Neuronal stem cell (in vitro differentiated cells): ENCODE measurements around the gene ST6GALNAC6.

Experiments used
- DNase-seq: peaks from one replicate; pipeline ENCODE4 v3.0.0-alpha.2; 2013; ENCODE audit warnings: low spot score
- H2AFZ ChIP-seq: one replicate; pipeline ENCODE4 v1.6.1; 2013; ENCODE audit warnings: mild to moderate bottlenecking, low read length, inconsistent platforms
- H2AK5ac ChIP-seq: 2 replicates; pipeline ENCODE4 v1.6.1; 2013; ENCODE audit warnings: low read depth, mild to moderate bottlenecking, inconsistent platforms, low read length, moderate library complexity, mixed read lengths
- H2BK120ac ChIP-seq: 2 replicates; pipeline ENCODE4 v1.6.1; 2013; ENCODE audit warnings: low read depth, mild to moderate bottlenecking, inconsistent platforms, low read length, moderate library complexity, mixed read lengths
- H2BK12ac ChIP-seq: one replicate; pipeline ENCODE4 v1.6.1; 2013; ENCODE audit warnings: low read length, inconsistent platforms
- H2BK15ac ChIP-seq: 2 replicates; pipeline ENCODE4 v1.6.1; 2013; ENCODE audit warnings: mild to moderate bottlenecking, low read length, inconsistent platforms, mixed read lengths
- H2BK5ac ChIP-seq: one replicate; pipeline ENCODE4 v1.6.1; 2013; ENCODE audit warnings: inconsistent platforms, mild to moderate bottlenecking, low read length, moderate library complexity
- H3K14ac ChIP-seq: one replicate; pipeline ENCODE4 v1.6.1; 2013; ENCODE audit warnings: low read length, inconsistent platforms
- H3K18ac ChIP-seq: 2 replicates; pipeline ENCODE4 v1.6.1; 2013; ENCODE audit warnings: low read length, inconsistent platforms
- H3K23ac ChIP-seq: 2 replicates; pipeline ENCODE4 v1.6.1; 2013; ENCODE audit warnings: low read depth, mild to moderate bottlenecking, mixed read lengths, low read length, inconsistent platforms; ENCODE audit not compliant: poor library complexity
- H3K27ac ChIP-seq: replicated peaks from 3 replicates; pipeline ENCODE4 v1.5.1; 2013; ENCODE audit warnings: low read length, inconsistent platforms
- H3K27me3 ChIP-seq, 3 experiments: 2 replicates each; pipeline ENCODE4 v1.6.1; 2013; ENCODE audit warnings: low read length in 3 of 3, mild to moderate bottlenecking in 2 of 3, inconsistent platforms in 1 of 3, low read depth in 1 of 3, mixed read lengths in 1 of 3, moderate library complexity in 1 of 3; ENCODE audit not compliant: control insufficient read depth in 3 of 3, insufficient read depth in 3 of 3
- H3K36me3 ChIP-seq, 2 donors: replicated peaks in 1 of 2; 2 replicates each; pipeline ENCODE4 v1.6.1; 2013; ENCODE audit warnings: low read length in 2 of 2; ENCODE audit not compliant: control insufficient read depth in 2 of 2, insufficient read depth in 2 of 2
- H3K4ac ChIP-seq: 2 replicates; pipeline ENCODE4 v1.6.1; 2013; ENCODE audit warnings: inconsistent platforms, mild to moderate bottlenecking, low read length, moderate library complexity
- H3K4me1 ChIP-seq, 2 donors: 1 replicate in 1 of 2; 2 replicates in 1 of 2; pipeline ENCODE4 v1.6.1; 2013; ENCODE audit warnings: low read length in 2 of 2, low read depth in 1 of 2; ENCODE audit not compliant: control insufficient read depth in 2 of 2, insufficient read depth in 1 of 2
- H3K4me2 ChIP-seq: one replicate; pipeline ENCODE4 v1.6.1; 2013; ENCODE audit warnings: mild to moderate bottlenecking, low read length, inconsistent platforms; ENCODE audit not compliant: insufficient read depth, poor library complexity, severe bottlenecking
- H3K4me3 ChIP-seq, 2 donors: 2 replicates each; pipeline ENCODE4 v1.5.1; 2013; ENCODE audit warnings: low read length in 2 of 2, mild to moderate bottlenecking in 2 of 2, inconsistent platforms in 1 of 2, moderate library complexity in 1 of 2
- H3K79me1 ChIP-seq: one replicate; pipeline ENCODE4 v1.6.1; 2013; ENCODE audit warnings: low read depth, mild to moderate bottlenecking, inconsistent platforms, low read length, moderate library complexity
- H3K9ac ChIP-seq: one replicate; pipeline ENCODE4 v1.6.1; 2013; ENCODE audit warnings: mild to moderate bottlenecking, low read depth, low read length, inconsistent platforms; ENCODE audit not compliant: poor library complexity
- H3K9me3 ChIP-seq, 2 donors: replicated peaks in 1 of 2; 2 replicates each; pipeline versions ENCODE3 to v1.6.1; 2013; ENCODE audit warnings: low read length in 2 of 2, mild to moderate bottlenecking in 2 of 2, inconsistent platforms in 1 of 2, low read depth in 1 of 2, mixed read lengths in 1 of 2, moderate library complexity in 1 of 2; ENCODE audit not compliant: control insufficient read depth in 2 of 2, insufficient read depth in 1 of 2
- H4K8ac ChIP-seq: one replicate; pipeline ENCODE4 v1.6.1; 2013; ENCODE audit warnings: low read depth, mild to moderate bottlenecking, inconsistent platforms, low read length, moderate library complexity
- H4K91ac ChIP-seq: one replicate; pipeline ENCODE4 v1.6.1; 2013; ENCODE audit warnings: low read length, low read depth, mild to moderate bottlenecking, inconsistent platforms; ENCODE audit not compliant: poor library complexity
- WGBS, 2 donors: extraction: QIAGEN DNeasy Blood & Tissue Kit; methylation state at CpG; one replicate each; pipeline ENCODE4 v1.1.7; 2013; ENCODE audit warnings: missing lambda C conversion rate in 2 of 2, mixed read lengths in 1 of 2; ENCODE audit not compliant: insufficient read length in 2 of 2, insufficient replicate concordance in 1 of 2; ENCODE audit errors: extremely low coverage in 2 of 2; 5-methylcytosine and 5-hydroxymethylcytosine counted together

The ST6GALNAC6 gene

DNA sequence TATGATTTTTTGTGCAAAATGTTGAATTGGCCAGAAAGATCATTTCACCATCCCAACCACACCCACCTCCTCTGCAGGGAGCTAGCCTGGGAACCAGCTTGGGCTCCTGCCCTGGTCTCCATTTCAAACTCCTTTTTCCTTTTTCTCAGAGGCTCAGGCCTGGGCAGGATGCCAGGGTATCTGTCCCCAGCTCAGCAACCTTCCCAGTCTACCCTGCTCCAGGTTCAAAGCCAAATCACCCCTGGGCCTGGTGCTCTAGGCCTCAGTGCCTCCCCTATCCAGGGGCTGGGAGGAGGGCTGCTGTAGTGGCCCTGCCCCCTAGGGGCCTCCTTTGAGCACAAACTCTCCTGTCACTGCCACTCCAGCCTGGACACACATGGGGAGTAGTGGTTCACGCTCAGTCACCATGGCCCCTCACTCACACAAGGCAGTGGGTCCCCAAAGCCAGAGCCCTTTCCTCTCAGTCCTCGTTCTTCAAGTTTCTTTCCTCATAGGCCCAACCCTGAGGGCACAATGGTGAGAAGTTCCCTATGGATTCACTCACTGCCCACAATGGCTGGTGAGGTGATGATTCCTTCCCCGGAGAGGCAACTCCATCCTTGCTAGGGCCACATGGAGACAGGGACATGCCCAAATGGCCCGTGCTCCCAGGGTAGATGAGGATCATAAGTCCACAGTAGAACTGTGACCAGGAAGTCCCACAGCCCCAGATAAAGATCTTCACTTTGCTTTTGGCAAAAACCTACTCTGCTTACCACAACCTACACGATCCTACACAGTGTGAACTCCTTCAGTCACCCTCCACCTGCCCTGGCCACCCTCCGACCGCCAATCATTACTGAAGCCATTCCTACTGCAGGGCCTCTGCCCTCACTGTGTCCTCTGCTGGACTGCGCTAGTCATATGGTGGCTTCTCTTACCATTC lies 19.0 kb upstream of the ST6GALNAC6 start:
- Histone ChIP-seq H3K4ac (no peak overlapping the region), H3K9me3 (no peaks in the 10 kb centered on the region), H3K36me3 (no peaks in the 10 kb centered on the region), H2AFZ (peak overlapping the region; percentile 25), H3K9ac (peak overlapping the region; percentile 6), H2BK120ac (no peak overlapping the region), H2BK5ac (peak overlapping the region; percentile 66), H4K91ac (no peak overlapping the region), H3K14ac (no peak overlapping the region), H2BK12ac (peak overlapping the region; percentile 41), H3K23ac (peak overlapping the region; percentile 55), H3K27me3 (peaks cover 0 to 19% (median 17%) of the 10 kb centered on the region in 3 experiments), H3K79me1 (peaks cover 2% of the 10 kb centered on the region), H2BK15ac (peak overlapping the region; percentile 75), H3K4me2 (no peak overlapping the region), H3K4me1 (peaks cover 7 to 12% of the 10 kb centered on the region in 2 donors), H4K8ac (no peak overlapping the region), H3K4me3 (no peak overlapping the region), H3K18ac (peak overlapping the region; percentile 48), H3K27ac (no peak overlapping the region), H2AK5ac (peak overlapping the region; percentile 88)
- WGBS, 2 donors = no CpG with 5 or more reads among the region's 8 CpGs
- no peak for DNase-seq

DNA sequence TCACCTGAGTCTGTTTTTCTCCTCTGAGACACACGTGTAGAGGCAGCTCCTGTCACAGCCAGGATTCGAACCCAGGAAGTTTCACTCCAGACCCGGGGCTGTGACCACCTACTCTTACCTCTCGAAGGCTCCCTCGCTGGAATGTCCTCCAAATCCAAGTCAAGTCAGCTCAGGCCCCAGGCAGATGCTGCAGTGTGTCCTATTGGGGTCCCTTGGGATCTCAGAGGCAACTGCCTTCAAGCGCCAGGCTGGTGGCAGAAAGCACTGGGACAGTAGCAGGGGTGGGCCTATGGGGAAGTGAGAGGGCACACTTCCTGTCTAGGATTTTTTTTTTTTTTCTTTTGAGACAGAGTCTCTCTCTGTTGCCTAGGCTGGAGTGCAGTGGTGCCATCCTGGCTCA lies 18.2 kb upstream of the ST6GALNAC6 start:
- WGBS, 2 donors = no CpG with 5 or more reads among the region's 6 CpGs
- H3K4me2 ChIP-seq = no peak overlapping the region
- H3K9ac ChIP-seq = no peak overlapping the region
- H4K8ac ChIP-seq = no peak overlapping the region
- no peak overlapping the region for H3K23ac ChIP-seq
- no peak overlapping the region for H3K4ac ChIP-seq
- H2BK12ac ChIP-seq = no peak overlapping the region
- H2BK120ac ChIP-seq = no peak overlapping the region
- no peak for DNase-seq
- H3K4me1 ChIP-seq = peaks cover 7 to 12% of the 10 kb centered on the region in 2 donors
- no peak overlapping the region for H3K27ac ChIP-seq
- no peak overlapping the region for H2BK5ac ChIP-seq
- H3K36me3 ChIP-seq = no peaks in the 10 kb centered on the region
- H2AK5ac ChIP-seq = no peak overlapping the region
- H2BK15ac ChIP-seq = no peak overlapping the region
- peaks cover 2% of the 10 kb centered on the region for H3K79me1 ChIP-seq
- no peak overlapping the region for H2AFZ ChIP-seq
- H4K91ac ChIP-seq = no peak overlapping the region
- H3K27me3 ChIP-seq = peaks cover 0 to 19% (median 9%) of the 10 kb centered on the region in 3 experiments
- no peaks in the 10 kb centered on the region for H3K9me3 ChIP-seq
- H3K18ac ChIP-seq = no peak overlapping the region
- H3K14ac ChIP-seq = no peak overlapping the region
- no peak overlapping the region for H3K4me3 ChIP-seq

DNA sequence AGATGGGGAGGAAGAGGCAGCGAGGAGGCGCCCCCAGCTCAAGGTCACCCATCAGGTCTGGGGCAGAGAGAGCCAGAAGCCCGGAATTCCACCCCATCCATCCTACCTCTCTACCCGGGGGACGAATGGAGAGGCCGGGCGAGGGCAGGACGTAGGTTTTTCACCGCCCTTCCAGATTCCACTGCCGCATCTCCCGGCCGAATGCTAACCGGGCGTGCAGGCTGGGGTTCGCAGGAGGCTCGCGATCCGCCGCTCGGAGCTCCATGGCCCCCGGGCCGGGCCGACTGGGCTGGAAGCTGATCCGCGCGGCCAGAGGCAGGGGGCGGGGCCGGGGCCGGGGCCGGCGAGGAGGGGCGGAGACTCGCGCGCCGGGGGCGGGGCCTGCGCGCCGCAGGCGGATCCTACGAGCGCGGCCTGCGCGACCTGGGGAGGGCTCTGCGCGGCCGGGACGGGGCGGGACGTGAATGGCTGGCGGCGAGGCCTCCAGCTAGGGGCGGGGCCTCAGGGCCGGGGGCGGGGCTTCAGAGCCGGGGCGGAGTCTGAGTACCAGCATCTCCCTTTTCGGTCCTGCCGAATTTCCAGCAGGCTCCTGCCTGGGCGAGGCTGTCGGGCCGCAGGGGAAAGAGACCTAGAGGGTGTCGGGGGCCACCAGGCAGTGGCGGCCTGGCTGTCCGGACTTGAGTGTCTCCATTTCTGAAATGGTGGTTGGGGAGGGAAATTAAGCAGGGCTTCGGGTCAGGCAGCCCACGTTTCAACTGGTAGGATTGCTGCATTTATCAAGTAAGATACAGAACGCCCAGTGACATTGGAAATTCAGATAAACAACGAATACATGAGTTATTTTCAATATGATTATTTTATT lies 17.5 kb upstream of the ST6GALNAC6 start, which contains the start of gene ST6GALNAC4:
Gene ST6GALNAC4 (minus strand): TSS at position 322 of the 862 bp plus-strand sequence. CDS start 622 bp downstream, outside the sequence.
- Histone ChIP-seq H4K8ac (no peak within 1 kb of the TSS), H2BK12ac (peak within 1 kb of the TSS; percentile 34), H3K4me2 (peak within 1 kb of the TSS; percentile 97), H3K14ac (peak within 1 kb of the TSS; percentile 82), H2BK15ac (peak within 1 kb of the TSS; percentile 54), H3K79me1 (peaks cover 2% of the 10 kb centered on the region), H3K9ac (peak within 1 kb of the TSS; percentile 78), H3K23ac (peak within 1 kb of the TSS; percentile 75), H2BK120ac (no peak within 1 kb of the TSS), H3K4me1 (peaks cover 7 to 12% of the 10 kb centered on the region in 2 donors), H3K9me3 (no peaks in the 10 kb centered on the region), H3K27me3 (peaks cover 0 to 18% (median 4%) of the 10 kb centered on the region in 3 experiments), H3K27ac (no peak within 1 kb of the TSS), H3K4me3 (peak within 1 kb of the TSS; percentile 71 to 81), H3K18ac (peak within 1 kb of the TSS; percentile 96), H3K4ac (no peak within 1 kb of the TSS), H4K91ac (no peak within 1 kb of the TSS), H3K36me3 (no peaks in the 10 kb centered on the region), H2BK5ac (peak within 1 kb of the TSS; percentile 87), H2AFZ (peak within 1 kb of the TSS; percentile 99), H2AK5ac (peak within 1 kb of the TSS; percentile 70)
- WGBS, 2 donors = no CpG with 5 or more reads among the region's 71 CpGs
- peak; percentile 93 for DNase-seq
